ENCODE data around the gene CTLA4.
A peak's percentile ranks its signal among the peaks of the same experiment; 100 is the strongest.

The CTLA4 gene

DNA sequence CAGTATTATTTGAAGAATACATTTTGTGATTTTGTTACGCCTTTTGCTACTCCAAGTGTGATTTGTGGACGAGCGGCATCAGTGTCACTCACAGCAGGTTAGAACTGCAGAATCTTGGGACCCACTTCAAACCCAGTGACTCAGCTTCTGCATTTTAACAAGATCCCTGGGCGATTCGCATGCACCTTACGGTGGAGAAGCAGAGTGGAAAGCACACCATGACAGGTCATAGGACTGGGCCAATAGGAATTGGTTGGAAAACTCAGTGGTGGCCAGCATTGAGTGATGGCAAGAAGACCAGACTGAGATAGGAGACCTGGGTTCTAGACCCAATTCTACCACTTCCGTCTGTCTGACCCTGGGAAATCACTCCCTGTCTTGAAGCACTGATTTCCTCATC, 26.3 kb downstream of the CTLA4 start:
- DNase-seq, result no peak

DNA sequence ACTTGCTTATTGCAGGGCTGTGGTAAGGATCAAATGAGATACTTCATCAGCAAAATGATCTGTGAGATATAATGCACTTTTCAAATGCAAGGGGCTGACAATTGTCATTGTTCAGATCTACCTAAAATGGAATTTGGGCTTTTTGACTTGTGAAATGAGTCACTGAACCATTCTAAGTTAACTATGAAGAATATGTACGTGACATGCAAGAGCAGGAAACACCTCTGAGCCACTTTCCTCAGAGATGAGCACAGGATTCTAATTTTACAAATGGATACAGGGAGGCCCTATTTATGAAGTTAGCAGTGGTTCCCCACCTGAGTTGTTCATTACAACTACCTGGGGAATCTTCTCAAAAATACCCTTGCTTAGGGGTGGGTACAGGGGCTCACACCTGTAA, 26.7 kb downstream of the CTLA4 start:
- no peak for DNase-seq

DNA sequence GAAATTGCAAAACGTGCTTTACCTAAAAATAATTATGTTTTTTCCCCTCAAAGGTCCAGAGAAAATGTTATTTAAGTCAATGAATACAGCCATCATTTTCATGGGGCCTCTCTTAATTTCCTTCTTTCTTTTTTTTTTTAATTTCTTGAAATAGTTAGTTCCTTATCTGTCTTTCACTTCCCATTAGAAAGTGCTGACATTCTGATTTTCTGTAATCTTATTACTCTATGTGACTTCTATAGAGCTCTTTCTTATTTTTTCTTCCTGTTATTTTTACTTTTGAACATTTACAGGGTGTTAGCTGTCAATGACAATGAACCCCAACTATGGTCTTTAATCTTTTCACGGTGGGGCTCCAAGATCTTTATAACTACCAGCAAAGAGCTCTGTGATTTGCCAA, 30.0 kb downstream of the CTLA4 start:
- DNase-seq, result no peak

DNA sequence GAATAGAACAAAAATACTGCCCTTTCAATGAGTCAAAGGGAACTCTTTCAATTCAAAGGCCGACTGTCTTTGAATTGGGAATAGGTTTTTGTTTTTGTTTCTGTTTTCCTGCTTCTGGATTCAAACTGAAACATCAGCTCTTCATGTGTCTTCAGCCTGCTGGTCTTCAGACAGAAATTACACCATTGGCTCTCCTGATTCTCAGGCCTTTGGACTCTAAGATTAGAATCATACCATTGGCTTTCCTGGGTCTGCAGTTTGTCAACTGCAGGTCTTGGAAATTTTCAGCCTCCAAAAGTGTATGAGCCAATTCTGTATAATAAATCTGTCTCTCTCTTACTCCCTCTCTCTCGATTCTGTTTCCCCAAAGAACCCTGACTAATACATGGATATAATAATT, 31.1 kb downstream of the CTLA4 start:
- DNase-seq, result no peak

DNA sequence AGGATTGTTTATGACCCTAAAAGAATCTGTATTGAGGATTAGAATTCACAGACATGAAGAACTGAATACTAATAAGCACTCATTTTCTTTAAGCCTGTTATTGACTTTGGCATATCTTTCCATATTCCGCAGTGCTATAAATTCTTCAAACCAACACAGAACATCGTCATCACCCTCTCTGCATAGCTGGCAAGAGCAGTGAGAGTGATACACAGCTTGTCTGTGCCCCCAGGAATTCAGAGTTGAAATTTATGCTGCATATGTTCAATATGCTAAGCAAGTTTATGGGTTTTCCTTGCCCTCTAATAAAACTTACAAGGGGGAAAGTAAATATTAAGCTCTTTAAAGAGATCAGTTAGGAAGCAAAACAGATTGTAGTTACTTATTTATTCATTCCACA, 32.7 kb downstream of the CTLA4 start:
- no peak for DNase-seq

DNA sequence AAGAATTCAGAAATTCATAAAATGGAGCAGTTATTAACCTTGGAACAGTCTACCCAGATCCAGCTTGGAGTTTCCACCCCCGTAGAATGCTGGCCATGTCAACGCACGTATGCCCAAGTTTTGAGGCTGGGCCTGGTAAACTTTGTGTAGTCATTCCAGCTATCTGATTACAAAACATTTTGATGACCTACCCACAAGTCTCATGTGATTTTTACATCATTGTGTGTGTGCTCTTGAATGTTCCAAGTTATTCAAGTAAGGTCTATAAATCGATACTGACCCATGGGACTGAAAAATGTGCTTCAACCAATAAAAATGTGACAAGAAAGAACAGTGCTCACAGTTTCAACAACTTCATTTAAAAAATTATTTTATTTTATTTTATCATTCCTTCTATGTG, 36.5 kb downstream of the CTLA4 start:
- no peak for DNase-seq

DNA sequence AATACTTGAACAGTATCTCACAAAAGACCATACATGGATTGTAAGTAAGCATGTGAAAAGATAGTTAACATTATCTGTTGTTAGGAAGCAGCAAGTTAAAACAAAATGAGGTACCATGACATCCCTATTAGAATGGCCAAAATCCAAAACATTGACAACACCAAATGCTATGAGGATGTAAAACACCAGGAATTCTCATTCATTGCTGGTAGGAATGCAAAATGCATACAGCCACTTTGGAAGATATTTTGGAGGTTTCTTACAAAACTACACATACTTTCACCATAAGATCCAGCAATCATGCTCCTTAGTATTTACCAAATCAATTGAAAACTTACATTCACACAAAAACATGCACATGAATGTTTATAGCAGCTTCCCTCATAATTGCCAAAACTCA, 38.1 kb downstream of the CTLA4 start:
- no peak for DNase-seq

DNA sequence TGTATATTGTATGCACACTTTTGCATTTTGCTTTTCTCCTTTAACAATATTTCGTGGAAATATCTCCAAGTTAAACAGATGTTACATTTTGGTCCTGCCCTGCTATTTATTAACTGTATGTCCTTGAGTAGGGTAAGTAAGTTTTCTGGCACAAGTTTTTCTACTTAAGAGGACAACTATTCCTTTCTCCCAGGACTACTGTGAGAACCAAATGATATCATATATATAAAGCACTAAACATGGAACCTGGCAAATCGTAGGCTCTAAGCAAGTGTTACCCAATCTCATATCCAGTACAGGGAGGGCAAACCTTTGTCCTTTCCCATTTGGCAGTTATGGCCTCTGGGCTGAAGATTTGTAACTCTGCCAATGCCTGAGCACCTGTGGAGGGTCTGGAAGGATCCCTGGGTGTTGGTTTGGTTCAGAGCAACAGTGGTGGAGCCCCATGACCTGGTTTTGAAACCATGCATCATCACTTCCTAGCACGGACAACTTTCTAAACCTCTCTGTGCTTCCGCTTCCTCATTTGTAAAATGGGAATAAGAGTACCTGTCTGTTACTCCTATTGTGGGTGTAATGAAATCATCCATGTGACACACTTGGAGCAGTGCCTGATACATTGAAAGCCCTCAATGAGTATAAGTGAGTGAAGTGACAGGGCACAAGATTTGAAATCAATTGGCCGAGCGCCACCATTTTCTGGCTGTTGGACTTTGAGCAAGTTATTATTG, 40.7 kb downstream of the CTLA4 start:
- DNase-seq, result no peak

DNA sequence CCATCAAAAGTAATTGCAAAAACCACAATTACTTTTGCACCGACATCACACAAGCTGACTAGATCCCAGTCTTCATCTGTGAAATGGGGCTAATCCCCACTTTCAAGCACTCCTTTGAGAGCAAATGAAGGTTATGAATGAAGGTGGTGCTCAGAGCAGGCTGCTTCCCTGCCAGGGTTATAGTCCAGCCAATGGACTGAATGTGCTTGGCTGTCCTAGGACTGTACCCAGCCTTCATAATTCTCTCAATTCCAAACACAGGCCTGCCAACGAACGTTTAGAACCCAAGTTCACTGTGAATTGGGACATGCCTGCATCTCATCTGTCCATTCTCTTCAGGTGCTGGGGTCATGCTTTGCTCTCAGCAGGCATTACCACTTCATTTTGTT, 41.2 kb downstream of the CTLA4 start:
- DNase-seq, result no peak

DNA sequence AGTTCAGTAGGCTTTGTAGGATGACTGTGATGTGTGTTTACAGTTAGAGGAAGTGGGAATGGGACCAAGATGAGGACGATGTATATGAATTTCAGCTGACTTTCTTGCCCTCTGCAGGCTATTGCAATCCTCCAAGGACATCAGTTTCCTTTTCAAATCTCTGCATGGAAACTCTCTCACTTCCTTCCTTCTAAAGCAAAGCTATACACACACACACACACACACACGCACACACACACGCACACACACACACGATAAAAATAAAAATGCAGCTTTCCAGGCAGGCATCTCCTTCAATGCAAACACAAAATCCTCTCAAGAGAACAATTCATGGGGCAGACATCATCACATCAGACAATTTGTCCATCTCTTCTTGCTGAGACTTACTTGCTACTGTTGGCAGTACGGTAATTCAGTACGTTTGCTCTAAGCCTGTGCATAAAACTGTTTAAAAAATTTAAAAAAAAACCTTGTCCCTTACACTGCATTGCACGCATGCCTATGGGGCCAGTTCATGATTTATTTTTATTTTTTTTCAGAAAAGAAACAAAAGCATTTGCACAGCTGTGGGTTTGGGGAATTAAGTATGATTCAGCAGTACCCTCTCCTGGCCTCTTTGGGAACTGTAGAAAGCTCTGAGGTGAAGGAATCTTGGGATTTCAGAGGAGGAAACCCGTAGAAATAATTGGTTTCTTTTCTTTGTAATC, 41.8 kb downstream of the CTLA4 start:
- DNase-seq, result peak; percentile 27

DNA sequence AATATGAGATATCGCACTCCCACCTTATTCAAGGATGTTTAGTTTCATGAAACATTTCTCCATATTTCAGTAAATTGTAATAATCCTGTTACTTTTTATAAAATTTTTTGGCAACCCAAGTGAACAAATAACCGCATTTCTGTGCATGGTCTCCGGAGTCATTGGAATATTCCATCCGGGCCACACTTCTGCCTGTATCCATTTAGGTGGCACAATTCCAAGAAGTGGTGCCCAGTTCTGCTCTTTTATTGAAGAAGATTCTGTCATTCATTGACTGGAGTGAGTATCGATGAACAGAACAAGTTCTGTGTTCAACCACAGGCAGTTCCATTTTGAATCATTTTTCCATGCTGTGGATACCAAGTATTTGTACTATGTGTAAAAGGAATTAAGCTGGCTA, 42.4 kb downstream of the CTLA4 start:
- DNase-seq, result no peak

DNA sequence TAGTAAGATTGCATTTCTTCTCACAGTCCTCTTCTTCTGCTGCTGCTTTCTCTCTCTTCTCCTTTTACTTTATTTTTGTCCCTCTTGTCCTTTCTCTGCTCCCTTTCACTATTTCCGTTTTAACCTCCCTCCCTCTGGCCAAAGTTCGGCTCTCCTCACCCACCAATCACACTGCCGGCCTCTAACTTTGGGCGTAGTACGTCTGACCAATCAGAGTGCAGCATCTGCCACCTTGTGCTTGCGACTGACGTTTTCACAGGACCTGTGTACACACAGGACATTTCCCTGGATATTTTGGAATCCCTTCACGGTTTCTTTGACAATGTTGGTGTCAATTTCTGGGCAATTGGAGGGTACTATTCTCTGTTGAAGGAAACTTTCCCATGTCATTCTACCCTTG, 46.4 kb downstream of the CTLA4 start:
- no peak for DNase-seq

DNA sequence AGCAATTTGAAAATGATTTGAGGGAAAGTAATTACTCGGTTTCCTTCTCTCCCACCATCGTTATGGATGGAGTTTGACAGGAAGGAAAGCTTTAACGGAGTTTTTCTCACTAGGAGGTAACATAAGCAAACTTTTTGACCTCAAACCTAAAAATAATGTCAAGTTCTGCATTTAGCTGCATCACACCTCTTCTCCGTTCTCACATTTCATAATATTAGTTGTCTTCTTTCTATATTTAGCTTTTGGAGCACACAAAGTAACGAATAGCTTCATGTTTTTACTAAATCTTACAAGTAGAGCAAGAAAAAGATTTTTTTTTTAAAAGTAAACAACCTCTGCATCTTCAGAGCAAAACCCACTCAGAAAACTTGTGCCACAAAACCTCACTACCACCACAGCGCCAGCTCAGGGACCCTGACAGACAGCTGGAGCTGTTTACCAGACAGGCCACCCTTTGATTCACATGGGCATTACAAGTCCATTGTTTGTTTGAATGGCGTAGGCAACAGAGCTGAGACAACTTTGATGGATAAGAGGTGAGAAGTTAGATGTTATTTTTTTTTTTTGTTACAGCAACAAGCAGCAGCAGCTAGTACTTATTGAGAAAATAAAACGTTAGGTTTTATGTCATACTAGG, 47.1 kb downstream of the CTLA4 start:
- DNase-seq, result no peak

DNA sequence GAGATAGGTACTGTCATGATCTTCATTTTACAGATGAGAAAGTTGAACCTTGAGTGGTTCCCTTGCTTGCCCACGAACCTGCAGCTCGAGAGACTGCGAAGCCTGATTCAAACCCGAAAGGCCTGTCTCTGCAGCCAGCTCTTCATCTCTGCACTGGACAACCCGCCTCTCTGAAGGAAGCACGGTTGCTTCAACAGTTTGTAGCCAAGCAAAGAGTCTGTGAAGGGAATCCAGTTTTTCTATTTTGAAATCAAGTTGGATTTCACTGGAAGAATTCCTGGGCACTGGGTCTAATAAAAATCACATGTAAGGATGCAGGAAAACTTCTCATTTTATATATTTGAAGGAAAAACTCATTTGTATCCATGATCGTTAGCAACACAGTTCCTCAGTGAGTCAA, 47.7 kb downstream of the CTLA4 start:
- no peak for DNase-seq

DNA sequence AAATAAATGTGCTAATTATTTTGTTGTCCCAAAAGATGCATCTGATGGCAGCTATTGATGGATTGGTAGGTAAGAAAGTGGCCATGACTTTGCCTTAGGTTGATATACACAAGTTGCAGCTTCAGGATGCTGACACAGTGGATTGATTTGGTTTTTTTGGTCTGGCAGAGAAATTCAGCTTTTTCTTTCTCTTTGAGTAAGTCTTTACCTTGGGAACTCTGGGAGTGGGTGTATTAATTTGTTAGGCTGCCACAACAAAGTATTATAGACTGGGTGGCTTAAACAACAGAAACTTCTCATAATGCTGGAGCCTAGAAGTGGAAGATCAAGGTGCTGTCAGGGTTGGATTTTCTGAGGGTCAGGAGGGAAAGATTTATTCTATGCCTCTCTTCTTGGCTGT, 49.2 kb downstream of the CTLA4 start:
- DNase-seq, result no peak

DNA sequence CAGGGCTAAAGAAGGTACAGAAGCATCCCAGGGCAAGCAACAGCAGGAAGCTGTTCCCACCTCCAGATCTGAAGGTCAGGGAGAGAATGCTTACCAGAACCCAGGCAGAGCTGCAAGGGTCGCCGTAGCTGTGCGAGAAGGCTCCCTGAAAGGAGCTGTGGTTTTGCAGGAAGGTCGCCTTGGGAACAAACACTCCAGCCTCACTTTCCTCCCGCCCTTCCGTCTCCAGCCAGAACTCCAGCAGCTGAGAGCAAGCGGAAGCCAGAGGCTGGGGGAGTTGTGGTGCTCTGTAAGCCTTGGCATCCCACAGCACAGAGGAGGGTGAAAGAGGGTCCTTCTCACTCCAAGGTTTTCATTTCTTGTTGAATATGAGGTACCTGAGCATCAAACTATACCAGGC, 50.7 kb downstream of the CTLA4 start:
- no peak for DNase-seq

DNA sequence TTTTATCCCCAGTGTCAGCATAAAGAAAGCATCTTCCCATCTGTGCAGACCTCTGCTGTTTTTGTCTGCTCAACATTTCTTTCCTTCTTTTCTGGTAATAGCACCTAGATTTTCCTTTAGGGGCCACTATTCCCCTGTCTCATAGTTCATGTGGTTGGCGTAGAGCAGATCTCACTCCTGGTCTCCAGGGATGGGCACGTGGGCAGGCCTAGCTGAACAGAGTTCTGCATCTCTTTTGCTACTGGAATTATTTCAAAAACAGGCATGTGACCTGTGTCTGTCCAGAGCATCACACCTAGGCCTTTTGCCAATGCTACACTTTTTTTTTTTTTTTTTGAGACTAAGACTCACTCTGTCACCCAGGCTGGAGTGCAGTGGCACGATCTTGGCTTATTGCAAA, 51.3 kb downstream of the CTLA4 start:
- DNase-seq, result no peak

Measured in NCI-H1694 treated with DMSO at 0.1 percent for 48 hours (cell line).